ENCODE data around the gene ARSB. TPM values are rescaled to one million over a fixed set of nuclear protein-coding genes. Genes with fewer than 3 reads are reported as not detected.

The ARSB gene
- total RNA-seq, 4 donors from 2014 or later, result 10.0 to 17.4 (median 13.9) TPM

- intact Hi-C loops (cut with DNase I), result no loop called here
- WGBS, 2 donors, result 63 to 65% methylated on average over 13 of the region's 13 CpGs
- no peak overlapping the region for H3K27ac ChIP-seq
These were observed 213.6 kb downstream of the ARSB start for GRCh38 chr5:78771260-78772205.

DNA sequence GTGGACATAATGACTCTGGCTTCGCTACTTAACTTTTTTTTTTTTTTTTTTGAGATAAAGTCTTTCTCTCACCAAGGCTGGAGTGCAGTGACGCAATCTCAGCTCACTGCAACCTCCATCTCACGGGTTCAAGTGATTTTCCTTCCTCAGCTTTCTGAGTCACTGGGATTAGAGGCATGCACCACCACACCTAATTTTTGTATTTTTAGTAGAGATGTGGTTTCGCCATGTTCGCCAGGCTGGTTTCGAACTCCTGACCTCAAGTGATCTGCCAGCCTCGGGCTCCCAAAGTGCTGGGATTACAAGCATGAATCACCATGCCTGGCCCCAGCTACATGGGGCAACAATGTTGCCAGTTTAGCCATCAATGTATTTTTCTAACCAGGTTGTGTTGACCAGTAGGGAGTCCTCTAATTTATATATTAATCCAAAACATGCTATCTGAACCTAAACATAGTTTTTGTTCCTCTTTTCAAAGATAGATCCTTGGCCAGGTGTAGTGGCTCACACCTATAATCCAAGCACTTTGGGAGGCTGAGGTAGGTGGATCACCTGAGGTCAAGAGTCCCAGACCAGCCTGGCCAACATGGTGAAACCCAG is 216.2 kb downstream of the ARSB start:
- no peak for TF ChIP-seq CTCF (IDR thresholded peaks at IDR 0.05)
- TF ChIP-seq POLR2A (IDR thresholded peaks at IDR 0.05), result no peak
- Histone ChIP-seq H3K4me1 (no peaks in the 10 kb centered on the region), H3K4me3 (replicated peaks in 1 of 3) (no peak overlapping the region), H3K36me3 (no peaks in the 10 kb centered on the region), H3K9me3 (no peaks in the 10 kb centered on the region), H3K27me3 (no peaks in the 10 kb centered on the region), H3K27ac (no peak overlapping the region)
- intact Hi-C loops (cut with DNase I), result no loop called here
- WGBS, 2 donors, result 97 to 98% methylated on average over 7 of the region's 7 CpGs
- no peak for DNase-seq

More at GRCh38 chr5:78771260-78772205, 213.6 kb downstream of the ARSB start:
- Histone ChIP-seq H3K36me3 (no peaks in the 10 kb centered on the region), H3K9me3 (no peaks in the 10 kb centered on the region), H3K27me3 (no peaks in the 10 kb centered on the region), H3K4me3 (replicated peaks in 1 of 3) (no peak overlapping the region), H3K4me1 (no peaks in the 10 kb centered on the region)
- no peak for TF ChIP-seq POLR2A (IDR thresholded peaks at IDR 0.05)
- TF ChIP-seq CTCF (IDR thresholded peaks at IDR 0.05), result no peak
- DNase-seq, result no peak

DNA sequence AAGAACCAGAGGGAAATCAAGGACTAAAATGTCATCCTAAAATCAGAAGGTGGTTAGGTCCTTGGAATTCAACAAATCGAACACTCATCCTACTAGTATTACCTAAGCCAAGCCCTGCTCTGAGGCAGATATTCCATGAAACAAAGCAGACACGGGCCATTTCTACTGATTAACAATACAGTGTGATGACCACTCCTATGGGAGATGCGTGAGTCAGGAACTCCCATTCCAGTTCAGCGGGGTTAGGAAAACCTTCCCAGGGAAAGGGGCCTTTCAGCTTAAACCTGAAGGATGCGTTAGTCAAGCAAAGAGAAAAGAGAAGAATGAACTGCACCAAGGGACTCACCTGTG is 218.7 kb downstream of the ARSB start:
- no peak for DNase-seq
- TF ChIP-seq CTCF (IDR thresholded peaks at IDR 0.05) (no peak), POLR2A (IDR thresholded peaks at IDR 0.05) (no peak)
- no peak overlapping the region for H3K27ac ChIP-seq
- intact Hi-C loops (cut with DNase I), result no loop called here
- H3K36me3 ChIP-seq, result no peaks in the 10 kb centered on the region
- no peaks in the 10 kb centered on the region for H3K9me3 ChIP-seq
- H3K4me3 ChIP-seq (replicated peaks in 1 of 3), result no peak overlapping the region
- no peaks in the 10 kb centered on the region for H3K27me3 ChIP-seq
- WGBS, 2 donors, result 82 to 87% methylated on average over 5 of the region's 5 CpGs
- H3K4me1 ChIP-seq, result no peaks in the 10 kb centered on the region

DNA sequence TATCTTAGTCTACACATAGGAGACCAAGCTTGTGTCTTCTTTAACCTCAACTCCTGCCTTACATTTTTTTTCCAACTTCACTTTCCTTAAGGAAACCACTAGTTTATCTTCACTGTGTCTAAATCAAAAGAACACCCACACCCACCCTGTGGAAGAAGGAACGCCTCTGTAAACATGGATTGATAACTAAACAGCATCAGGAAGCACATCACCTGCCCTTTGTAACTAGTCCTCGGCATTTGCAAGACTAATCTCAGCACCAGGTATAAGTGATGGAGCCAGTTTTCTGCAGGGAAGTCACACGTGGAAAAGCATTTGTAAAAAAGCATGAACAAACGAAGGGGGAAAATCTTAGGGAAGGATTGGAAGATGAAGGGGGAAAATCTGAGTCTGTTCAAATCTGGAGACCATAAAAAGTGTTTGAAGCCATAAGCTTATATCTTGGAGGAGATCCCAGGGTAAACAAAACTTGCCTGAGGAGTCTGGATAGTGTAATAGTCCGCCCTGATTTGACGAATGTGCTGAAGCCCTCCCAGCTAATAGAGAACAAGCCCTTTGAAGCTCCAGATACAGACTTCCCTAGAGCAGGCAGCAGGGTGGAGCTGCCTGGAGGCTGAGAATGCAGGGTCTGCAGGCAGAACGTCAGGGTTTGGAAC is 219.2 kb downstream of the ARSB start:
- no peak for TF ChIP-seq CTCF (IDR thresholded peaks at IDR 0.05)
- TF ChIP-seq POLR2A (IDR thresholded peaks at IDR 0.05), result no peak
- Histone ChIP-seq H3K9me3 (no peaks in the 10 kb centered on the region), H3K27ac (no peak overlapping the region), H3K4me3 (replicated peaks in 1 of 3) (no peak overlapping the region), H3K36me3 (no peaks in the 10 kb centered on the region), H3K27me3 (no peaks in the 10 kb centered on the region), H3K4me1 (no peaks in the 10 kb centered on the region)
- intact Hi-C loops (cut with DNase I), result no loop called here
- WGBS, 2 donors, result 71 to 78% methylated on average over 7 of the region's 7 CpGs
- DNase-seq, result no peak
